DOHH2 (cell line): Measurements from ENCODE around the gene IL6.

Experiments
- CTCF ChIP-seq: fragments of 200-600 bp; sonication (generic); IDR thresholded peaks from one replicate; pipeline ENCODE4 v1.5.1; 2014; ENCODE audit warnings: antibody characterized with exemption, mild to moderate bottlenecking, low read depth, low read length; ENCODE audit not compliant: poor library complexity, severe bottlenecking
- EZH2phosphoT487 ChIP-seq: fragments of 200-600 bp; sonication (generic); IDR thresholded peaks from 2 replicates; pipeline ENCODE4 v1.6.1; 2017; ENCODE audit warnings: borderline replicate concordance, mild to moderate bottlenecking, antibody characterized with exemption, low read length, moderate library complexity, mixed read lengths

DNA sequence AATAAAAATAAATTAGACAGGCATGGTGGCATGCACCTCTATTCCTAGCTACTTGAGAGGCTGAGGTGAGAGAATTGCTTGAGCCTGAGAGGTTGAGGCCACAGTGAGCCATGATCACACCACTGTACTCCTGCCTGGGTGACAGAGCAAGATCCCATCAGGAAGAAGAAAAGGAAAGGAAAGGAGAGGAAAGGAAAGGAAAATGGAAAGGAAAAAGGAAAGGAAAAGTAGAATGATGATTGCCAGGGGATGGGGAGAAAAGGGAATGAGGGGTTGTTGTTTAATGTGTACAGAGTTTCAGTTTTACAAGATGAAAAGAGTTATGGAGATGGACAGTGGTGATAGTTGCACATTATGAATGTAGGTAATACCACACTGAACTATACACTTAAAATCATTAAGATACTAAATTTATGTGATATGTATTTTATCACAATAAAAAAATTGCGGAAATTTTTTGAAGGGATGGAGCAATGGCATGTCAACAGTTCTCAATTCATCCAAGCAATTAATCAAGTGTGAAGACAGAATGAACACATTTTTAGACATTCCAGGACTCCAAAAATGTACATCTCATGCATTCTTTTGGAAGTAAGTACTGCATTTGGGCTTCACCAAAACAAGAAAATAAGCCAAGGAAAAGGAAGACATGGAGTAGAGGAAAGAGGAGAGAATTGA lies 44.3 kb downstream of the IL6 start:
- TF ChIP-seq CTCF (no peak), EZH2phosphoT487 (no peak)
